Measurements from ENCODE around the gene HTR1E. TPM values are rescaled to one million over a fixed set of nuclear protein-coding genes. Genes with fewer than 3 reads are reported as not detected.
"Not testable (repeated sequence)": the region's sequence is repeated elsewhere in the genome, so short reads cannot be mapped to it uniquely, and the experiment has no call there.

HTR1E gene
- not detected for polyA plus RNA-seq (ENCODE audit: insufficient read length in 10 of 10)
- long read RNA-seq, donor 1 = 0 reads
- long read RNA-seq, donor 2 = 0 reads
- long read RNA-seq, donor 3 = 0 reads
- long read RNA-seq, donor 4, partial matches to known transcripts = 198 of 198 reads
- long read RNA-seq, donor 4, other reads (novel, unspliced or antisense) = 0 of 198 reads
- long read RNA-seq, donor 5 = 0 reads
- long read RNA-seq, donor 6 = 0 reads
- long read RNA-seq, donor 7 = 0 reads
- long read RNA-seq, donor 8 = 0 reads
- long read RNA-seq, donor 9 = 0 reads

DNA sequence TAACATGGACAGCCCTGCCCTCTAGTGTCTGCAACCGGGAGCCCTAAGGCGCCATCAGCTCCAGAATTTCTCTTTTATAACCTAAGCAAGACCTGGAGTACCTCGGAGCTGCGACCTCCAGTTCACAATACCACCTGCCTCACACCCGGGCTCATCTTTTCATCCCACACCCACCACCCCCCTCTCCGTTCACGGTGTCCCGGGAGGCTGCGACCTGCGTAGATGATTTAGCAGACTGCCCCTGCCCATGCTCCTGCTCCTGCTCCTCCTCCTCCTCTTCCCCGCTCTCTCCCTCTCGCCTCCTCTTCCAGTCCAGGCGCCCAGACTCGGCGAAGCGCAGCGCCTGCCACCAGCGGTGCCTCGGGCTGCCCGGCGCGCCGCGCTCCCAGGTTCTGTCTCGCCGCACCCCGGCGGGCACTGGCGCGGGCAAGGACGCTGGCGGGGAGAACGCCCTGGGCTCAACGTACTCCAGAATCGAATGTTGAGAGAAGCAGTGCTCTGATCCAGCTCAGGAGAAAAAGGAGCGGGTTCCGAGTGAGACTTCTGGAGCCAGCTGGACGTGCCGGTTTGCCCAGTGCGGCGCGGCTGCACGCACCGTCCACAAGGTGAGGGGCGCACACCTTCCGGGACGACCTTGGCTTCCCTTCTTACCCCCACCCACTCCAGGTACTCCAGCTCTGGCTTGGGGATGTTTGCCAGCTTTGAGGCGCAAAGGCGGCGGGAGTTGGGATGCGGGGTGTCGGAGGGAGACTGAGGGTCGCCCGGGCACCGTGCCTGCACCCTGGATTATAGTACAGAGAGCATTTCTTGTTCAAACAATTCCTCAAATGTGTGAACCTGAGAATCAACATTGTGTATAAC is at the start of gene HTR1E:
Gene HTR1E, plus strand, starts transcription at position 310 of the 861 bp plus-strand sequence. CDS start 77,807 bp downstream, outside the sequence.
- peak in 2 of 3 donors; percentile 14 to 49 for DNase-seq

GRCh38 chr6:86888301-86888700 is 49.0 kb upstream of the HTR1E start:
- no peak for DNase-seq

DNA sequence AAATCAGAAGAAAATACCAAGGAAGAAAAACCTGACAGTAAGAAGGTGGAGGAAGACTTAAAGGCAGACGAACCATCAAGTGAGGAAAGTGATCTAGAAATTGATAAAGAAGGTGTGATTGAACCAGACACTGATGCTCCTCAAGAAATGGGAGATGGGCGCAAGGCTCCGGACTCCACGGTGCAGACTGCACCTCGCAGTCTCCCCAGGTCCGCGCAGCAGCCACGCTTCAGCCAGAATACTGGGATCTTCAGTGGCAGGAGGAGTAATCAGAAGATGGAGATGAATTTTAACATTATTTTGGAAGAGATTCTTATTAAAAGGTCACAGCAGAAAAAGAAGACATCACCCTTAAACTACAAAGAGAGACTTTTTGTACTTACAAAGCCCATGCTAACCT is 40.1 kb upstream of the HTR1E start:
- not testable (repeated sequence) for DNase-seq

GRCh38 chr6:86913795-86914194 is 23.5 kb upstream of the HTR1E start:
- no peak for DNase-seq

- DNase-seq = no peak
Measured at GRCh38 chr6:86916393-86916792, 20.9 kb upstream of the HTR1E start.

DNA sequence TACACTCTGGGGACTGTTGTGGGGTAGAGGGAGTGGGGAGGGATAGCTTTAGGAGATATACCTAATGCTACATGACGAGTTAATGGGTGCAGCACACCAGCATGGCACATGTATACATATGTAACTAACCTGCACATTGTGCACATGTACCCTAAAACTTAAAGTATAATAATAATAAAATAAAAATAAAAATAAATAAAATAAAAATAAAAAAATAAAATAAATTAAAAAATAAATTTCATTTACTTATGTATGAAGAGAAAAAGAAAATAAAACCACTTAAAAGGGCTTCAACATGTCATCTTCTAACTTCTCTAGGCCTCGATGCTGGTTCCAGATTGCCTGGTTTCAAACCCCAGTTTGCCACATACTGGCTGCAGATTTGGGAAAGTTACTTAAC is 10.2 kb upstream of the HTR1E start:
- DNase-seq = not testable (repeated sequence)

DNA sequence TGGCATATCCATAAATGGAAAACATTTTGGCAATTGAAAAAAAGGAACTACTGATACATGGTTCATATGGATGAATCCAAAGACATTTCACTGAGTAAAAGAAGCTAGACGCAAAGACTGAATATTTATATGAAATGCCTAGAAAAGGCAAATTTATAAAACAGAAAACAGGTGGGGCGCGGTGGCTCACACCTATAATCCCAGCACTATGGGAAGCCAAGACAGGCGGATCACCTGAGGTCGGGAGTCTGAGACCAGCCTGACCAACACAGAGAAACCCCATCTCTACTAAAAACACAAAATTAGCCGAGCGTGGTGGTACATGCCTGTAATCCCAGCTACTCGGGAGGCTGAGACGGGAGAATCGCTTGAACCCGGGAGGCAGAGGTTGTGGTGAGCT is 9.5 kb upstream of the HTR1E start:
- not testable (repeated sequence) for DNase-seq

DNA sequence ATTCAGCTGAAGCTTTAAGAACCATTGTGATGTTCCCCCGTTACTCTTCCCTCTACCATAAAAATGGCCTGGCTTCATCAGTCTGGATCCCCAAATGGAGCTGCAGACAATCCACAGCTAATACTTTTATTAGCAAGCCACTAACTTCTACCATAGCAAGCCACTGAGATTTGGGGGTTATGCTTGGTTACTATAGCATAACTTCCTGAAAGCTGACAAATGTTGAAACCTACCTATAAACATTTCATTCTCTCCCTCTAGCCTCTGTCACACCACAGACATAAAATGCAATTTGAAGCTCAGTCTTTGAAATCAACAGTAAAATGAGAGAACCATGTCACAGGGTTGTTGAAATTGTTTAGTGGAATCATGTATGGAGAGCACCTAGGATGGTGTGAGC is 3.0 kb upstream of the HTR1E start:
- no peak for DNase-seq

- DNase-seq = no peak
Measured at GRCh38 chr6:86936834-86937218, 502 bp upstream of the HTR1E start.

DNA sequence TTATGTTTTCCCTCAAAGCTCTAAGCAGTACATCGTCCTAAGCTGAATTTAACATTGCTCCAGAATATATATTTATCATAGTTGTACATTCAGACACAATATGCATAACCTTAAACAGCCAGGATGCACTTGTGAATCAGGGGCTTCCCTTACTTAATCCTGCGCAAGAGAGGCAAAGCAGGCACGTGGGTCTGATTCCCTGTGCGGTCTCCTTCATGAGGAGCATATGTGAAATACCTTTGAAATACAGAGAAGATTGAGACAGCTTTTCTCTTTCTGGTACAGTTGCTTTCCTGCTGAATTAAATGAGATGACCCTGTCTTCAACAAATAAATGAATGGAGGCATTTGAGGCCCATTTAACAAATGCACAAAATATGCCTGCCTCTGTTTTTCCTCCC is 1.5 kb downstream of the HTR1E start:
- no peak for DNase-seq

DNA sequence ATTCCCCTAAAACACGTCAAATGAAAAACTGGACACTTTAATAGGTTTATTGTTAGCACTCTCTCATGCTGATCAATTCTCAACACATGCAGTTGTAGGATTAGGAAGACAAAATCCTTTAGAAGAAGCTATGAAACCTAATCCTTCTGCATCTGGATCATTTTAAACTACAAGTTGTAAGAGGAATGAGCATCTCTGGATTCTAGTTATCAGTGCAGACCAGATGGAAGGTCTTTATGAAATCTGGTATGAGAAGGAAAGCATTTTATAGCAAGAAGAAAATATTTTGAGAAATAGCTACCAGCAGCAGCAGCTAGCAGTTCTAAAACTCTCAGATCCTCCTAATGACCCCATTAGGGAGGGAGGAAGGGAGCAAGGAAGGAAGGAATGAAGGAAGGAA is 4.1 kb downstream of the HTR1E start:
- no peak for DNase-seq

DNA sequence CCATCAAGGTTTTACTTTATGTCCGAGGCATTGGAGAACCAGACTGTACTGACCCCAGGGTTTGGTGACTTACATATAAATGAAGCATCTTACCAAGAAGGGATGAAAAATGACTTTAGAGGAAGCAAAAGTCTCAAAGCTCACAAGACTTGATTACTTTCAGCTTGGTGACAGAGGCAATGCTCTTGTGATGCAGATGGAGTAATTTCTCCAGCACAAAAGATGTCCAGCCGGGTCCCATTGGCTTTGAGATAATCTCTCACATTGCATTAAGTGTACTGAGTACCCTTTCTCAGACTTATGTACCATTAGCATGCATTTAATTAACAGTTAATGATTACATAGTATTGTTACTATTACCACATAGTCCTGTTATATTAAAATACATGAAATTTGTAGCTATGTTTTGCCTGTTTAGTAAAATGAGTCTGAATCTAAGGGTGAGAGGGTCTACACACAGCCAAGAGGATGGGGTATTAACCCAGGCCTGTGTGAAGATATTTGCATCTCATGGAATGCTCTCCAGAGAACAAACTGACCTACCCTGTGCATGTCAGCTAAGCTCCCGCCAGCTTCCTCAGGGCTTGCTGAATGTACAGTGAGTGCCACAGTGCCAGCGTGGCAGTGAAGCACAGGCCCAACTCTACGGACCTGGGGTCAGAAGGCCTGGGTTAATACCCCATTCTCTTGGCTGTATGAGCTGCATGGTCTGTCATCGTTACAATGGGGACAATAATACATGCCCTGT is 5.6 kb downstream of the HTR1E start:
- no peak for DNase-seq

- no peak for DNase-seq
Measured at GRCh38 chr6:86943819-86944407, 6.6 kb downstream of the HTR1E start.

DNA sequence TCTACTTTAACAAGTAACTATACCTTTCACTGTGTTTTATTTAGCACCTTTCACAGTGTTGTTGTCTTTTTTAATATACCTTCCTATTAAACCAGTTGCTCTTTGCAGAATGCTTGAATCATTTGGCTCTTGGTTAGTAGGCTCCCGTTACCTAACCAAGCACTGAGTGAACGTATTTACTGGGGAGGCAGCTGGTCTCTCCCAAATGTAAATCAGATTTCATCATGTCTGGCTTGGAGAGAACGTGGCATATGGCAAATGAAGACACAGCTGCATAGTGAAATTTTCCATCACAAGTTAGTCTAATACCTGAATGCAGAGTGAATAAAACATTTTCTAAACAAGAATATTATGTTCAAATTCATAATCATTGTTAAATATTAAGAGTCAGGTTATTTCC is 12.4 kb downstream of the HTR1E start:
- no peak for DNase-seq

- no peak for DNase-seq
Measured at GRCh38 chr6:86952991-86953390, 15.7 kb downstream of the HTR1E start.

DNA sequence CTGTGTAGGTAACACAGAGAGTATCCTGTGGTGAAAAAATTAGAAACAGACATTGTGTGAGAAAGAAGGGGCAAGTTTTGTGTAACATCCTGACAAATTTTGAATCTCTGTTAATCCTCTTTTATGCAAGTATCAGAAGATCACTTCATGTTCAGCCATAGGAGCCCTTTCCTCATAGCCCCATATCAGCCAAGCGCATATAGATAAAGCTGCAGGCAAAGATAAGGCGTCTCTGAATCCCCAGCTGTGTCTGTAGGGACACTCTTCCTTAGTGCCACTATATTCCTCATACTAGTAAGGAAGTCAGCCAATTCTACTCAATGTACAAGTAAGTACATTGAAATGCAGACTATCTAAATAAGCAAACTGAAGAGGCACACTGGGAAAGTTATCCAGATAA is 22.3 kb downstream of the HTR1E start:
- no peak for DNase-seq

- DNase-seq = no peak
Measured at GRCh38 chr6:86961455-86962200, 24.3 kb downstream of the HTR1E start.

DNA sequence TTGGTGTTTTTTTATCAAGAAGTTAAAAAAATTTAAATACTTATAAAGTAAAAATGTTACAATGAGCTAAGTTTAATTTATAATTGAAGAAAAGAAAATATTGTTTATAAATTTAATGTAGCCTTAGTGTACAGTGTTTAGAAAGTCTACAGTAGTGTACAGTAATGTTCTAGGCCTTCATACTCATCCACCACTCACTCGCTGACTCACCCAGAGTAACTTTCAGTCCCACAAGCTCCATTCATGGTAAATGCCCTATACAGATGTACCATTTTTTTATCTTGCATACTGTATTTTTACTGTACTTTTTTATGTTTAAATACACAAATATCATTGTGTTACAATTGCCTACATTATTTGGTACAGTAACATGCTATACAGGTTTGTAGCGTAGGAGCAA is 26.0 kb downstream of the HTR1E start:
- DNase-seq = no peak

- DNase-seq = no peak
Measured at GRCh38 chr6:86964029-86964579, 26.8 kb downstream of the HTR1E start.

GRCh38 chr6:86966271-86966670 is 28.9 kb downstream of the HTR1E start:
- no peak for DNase-seq

- DNase-seq = no peak
Measured at GRCh38 chr6:86969573-86969972, 32.2 kb downstream of the HTR1E start.

All from muscle of back (tissue), 13 donors.